ENCODE results near the gene ABCA7.

- TF ChIP-seq, protein P1, sequence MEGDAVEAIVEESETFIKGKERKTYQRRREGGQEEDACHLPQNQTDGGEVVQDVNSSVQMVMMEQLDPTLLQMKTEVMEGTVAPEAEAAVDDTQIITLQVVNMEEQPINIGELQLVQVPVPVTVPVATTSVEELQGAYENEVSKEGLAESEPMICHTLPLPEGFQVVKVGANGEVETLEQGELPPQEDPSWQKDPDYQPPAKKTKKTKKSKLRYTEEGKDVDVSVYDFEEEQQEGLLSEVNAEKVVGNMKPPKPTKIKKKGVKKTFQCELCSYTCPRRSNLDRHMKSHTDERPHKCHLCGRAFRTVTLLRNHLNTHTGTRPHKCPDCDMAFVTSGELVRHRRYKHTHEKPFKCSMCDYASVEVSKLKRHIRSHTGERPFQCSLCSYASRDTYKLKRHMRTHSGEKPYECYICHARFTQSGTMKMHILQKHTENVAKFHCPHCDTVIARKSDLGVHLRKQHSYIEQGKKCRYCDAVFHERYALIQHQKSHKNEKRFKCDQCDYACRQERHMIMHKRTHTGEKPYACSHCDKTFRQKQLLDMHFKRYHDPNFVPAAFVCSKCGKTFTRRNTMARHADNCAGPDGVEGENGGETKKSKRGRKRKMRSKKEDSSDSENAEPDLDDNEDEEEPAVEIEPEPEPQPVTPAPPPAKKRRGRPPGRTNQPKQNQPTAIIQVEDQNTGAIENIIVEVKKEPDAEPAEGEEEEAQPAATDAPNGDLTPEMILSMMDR (IDR thresholded peaks at IDR 0.05): no peak
- TF ChIP-seq POLR2A (IDR thresholded peaks at IDR 0.05): no peak
These were observed 2.2 kb downstream of the ABCA7 start for GRCh38 chr19:1041835-1042685.
